Measurements from ENCODE around the gene UBAC1. TPM values are rescaled to one million over a fixed set of nuclear protein-coding genes. Genes with fewer than 3 reads are reported as not detected.

Gene UBAC1
- total and polyA plus RNA-seq, 4 donors, result 16.2 to 115 (median 16.4) TPM

- H3K36me3 ChIP-seq (ENCODE audit: control insufficient read depth in 4 of 4, insufficient read depth in 3 of 4, low read depth in 1 of 4, low read length in 3 of 4), result no peaks in the 10 kb centered on the region
- no peaks in the 10 kb centered on the region for H3K9me3 ChIP-seq (ENCODE audit: control insufficient read depth in 4 of 4, low read length in 3 of 4)
- peak overlapping the region; percentile 90 to 93 for H3K27ac ChIP-seq (ENCODE audit: low read depth in 1 of 2, low read length in 2 of 2)
- H3K27me3 ChIP-seq (ENCODE audit: control insufficient read depth in 4 of 4, insufficient read depth in 4 of 4, low read length in 3 of 4), result no peaks in the 10 kb centered on the region
- 9% methylated on average over 32 of the region's 32 CpGs for WGBS
- TF ChIP-seq REST (IDR thresholded peaks at IDR 0.05) (peak; percentile 78), ZBTB33 (IDR thresholded peaks at IDR 0.05) (no peak), EGR1 (IDR thresholded peaks at IDR 0.05; ENCODE audit: low read depth in 2 of 2) (no peak), JUND (IDR thresholded peaks at IDR 0.05) (no peak), CTCF (IDR thresholded peaks at IDR 0.05; ENCODE audit: low read depth, low read length, missing input control) (no peak), GABPA (IDR thresholded peaks at IDR 0.05 in 1 of 2, conservative IDR thresholded peaks at IDR 0.05 in 1 of 2) (peak in 1 of 2 donors; percentile 14), SP1 (IDR thresholded peaks at IDR 0.05) (peak; percentile 82), TAF1 (conservative IDR thresholded peaks at IDR 0.05) (peak; percentile 61), ATF3 (IDR thresholded peaks at IDR 0.05) (no peak), RAD21 (IDR thresholded peaks at IDR 0.05) (peak; percentile 23 to 57), MAX (IDR thresholded peaks at IDR 0.05) (no peak), FOXA1 (IDR thresholded peaks at IDR 0.05) (no peak), YY1 (IDR thresholded peaks at IDR 0.05) (peak; percentile 84), HNF4G (IDR thresholded peaks at IDR 0.05) (no peak), HNF4A (conservative IDR thresholded peaks at IDR 0.05) (peak; percentile 21 to 28), FOXA2 (IDR thresholded peaks at IDR 0.05) (no peak), NR2F2 (IDR thresholded peaks at IDR 0.05) (peak; percentile 76), RXRA (IDR thresholded peaks at IDR 0.05) (peak; percentile 55 to 58)
- H3K4me1 ChIP-seq (ENCODE audit: control insufficient read depth in 4 of 4, insufficient read depth in 4 of 4, low read length in 3 of 4), result peaks cover 19 to 49% (median 34%) of the 10 kb centered on the region in 4 donors
- peak overlapping the region; percentile 70 to 81 for H3K9ac ChIP-seq (ENCODE audit: low read depth in 1 of 2, low read length in 2 of 2)
- peak overlapping the region; percentile 8 to 42 (median 33) for H3K4me3 ChIP-seq (ENCODE audit: low read depth in 1 of 3, low read length in 3 of 3)
- peak; percentile 68 for DNase-seq (ENCODE audit: low spot score)
Observed at GRCh38 chr9:135992486-135993408, 31.6 kb upstream of the UBAC1 start.

All from liver (tissue), 9 donors.